Measurements from ENCODE around the gene POMC. TPM values are rescaled to one million over a fixed set of nuclear protein-coding genes. Genes with fewer than 3 reads are reported as not detected.

Gene POMC
- total RNA-seq, 1 donor from 2014 or later = 3.9 TPM

DNA sequence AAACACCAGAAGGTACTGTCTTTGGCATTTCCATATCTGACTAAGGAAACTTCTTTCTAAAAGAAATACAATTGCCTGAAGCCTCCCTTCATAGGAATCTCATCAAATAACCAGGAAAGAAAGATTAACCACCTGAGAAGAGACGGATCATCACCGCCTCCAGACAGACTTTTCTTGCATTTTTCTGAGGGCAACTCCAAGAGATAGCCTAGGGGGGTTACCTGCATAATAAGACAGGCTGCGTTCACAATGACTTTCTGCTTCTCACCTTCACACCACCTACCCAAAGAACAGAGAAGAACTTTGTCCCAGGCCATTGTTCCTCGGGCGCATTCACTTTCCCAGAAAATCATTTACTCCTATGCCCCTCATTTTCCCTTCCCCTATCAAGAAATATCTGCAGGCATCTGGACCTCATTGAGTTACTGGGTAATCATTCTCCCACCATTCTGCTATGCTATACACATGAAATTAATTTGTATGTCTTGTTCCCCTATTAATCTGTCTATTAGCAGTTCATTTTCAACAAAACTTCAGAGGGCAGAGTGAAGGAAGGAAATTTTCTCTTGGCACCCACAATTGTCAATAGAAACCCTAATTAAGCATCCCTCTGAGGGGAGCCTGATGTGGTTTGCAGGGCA, 8.3 kb upstream of the POMC start:
- Histone ChIP-seq H3K27me3 (ENCODE audit: low read depth) (peaks cover 33% of the 10 kb centered on the region), H3K27ac (no peak overlapping the region), H3K4me1 (no peaks in the 10 kb centered on the region), H3K36me3 (no peaks in the 10 kb centered on the region), H3K9me3 (no peaks in the 10 kb centered on the region), H3K4me3 (no peak overlapping the region)
- ATAC-seq = no peak
- TF ChIP-seq, protein P1, sequence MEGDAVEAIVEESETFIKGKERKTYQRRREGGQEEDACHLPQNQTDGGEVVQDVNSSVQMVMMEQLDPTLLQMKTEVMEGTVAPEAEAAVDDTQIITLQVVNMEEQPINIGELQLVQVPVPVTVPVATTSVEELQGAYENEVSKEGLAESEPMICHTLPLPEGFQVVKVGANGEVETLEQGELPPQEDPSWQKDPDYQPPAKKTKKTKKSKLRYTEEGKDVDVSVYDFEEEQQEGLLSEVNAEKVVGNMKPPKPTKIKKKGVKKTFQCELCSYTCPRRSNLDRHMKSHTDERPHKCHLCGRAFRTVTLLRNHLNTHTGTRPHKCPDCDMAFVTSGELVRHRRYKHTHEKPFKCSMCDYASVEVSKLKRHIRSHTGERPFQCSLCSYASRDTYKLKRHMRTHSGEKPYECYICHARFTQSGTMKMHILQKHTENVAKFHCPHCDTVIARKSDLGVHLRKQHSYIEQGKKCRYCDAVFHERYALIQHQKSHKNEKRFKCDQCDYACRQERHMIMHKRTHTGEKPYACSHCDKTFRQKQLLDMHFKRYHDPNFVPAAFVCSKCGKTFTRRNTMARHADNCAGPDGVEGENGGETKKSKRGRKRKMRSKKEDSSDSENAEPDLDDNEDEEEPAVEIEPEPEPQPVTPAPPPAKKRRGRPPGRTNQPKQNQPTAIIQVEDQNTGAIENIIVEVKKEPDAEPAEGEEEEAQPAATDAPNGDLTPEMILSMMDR (IDR thresholded peaks at IDR 0.05) = no peak
- intact Hi-C loops (cut with DNase I) = no loop called here
- DNase-seq = no peak

DNA sequence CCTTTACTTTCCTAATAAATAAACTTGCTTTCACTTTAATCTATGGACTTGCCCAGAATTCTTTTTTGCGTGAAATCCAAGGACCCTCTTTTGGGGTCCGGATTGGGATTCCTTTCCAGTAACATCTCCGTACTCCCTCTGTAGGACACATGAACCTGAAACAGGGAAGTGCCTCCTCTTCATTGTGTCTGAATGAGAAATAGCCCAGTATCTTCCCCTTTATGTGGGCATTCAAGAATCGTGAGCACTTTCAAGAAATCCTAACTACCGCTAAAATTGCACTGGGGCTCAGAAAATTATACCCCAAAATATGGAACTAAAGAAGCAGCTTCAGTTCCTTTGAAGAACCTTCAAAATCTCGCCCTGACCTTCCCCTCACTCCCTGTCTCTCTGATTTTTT, 7.8 kb upstream of the POMC start:
- H3K27ac ChIP-seq = no peak overlapping the region
- no peak for ATAC-seq
- peaks cover 33% of the 10 kb centered on the region for H3K27me3 ChIP-seq (ENCODE audit: low read depth)
- intact Hi-C loops (cut with DNase I) = no loop called here
- H3K36me3 ChIP-seq = no peaks in the 10 kb centered on the region
- DNase-seq = no peak
- no peaks in the 10 kb centered on the region for H3K4me1 ChIP-seq
- TF ChIP-seq, protein P1 (IDR thresholded peaks at IDR 0.05) = no peak
- no peak overlapping the region for H3K4me3 ChIP-seq
- no peaks in the 10 kb centered on the region for H3K9me3 ChIP-seq

DNA sequence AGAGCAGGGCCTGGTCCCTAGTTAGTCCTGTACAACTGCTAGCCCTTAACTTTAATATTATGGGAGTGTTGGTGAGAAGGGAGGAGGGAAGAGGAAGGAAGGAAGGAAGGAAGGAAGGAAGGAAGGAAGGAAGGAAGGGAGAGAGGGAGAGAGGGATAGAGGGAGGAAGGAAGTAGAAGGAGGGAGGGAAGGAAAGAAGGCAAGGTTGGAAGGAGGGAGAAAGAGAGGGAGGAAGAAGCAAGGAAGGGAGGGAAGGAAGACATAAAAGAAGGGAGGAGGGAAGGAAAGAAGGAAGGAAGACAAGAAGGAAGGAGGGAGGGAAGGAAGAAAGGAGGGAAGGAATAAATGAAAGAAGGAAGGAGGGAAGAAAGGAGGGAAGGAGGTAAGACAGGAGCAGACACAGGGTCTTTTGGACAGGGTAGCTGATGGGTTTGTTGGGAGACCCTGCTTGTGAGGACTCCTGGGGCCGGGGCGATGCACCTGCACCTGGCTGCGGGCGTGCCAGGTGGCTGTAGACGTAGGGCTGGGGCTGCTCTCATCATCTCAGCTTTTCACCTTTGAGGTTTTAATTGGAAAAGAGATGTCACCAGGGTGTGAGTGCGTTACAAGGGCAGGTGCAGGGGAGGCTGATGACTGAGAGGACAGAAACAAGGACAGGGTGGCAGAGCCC, 5.9 kb upstream of the POMC start:
- intact Hi-C loops (cut with DNase I) = no loop called here
- no peaks in the 10 kb centered on the region for H3K36me3 ChIP-seq
- no peak for ATAC-seq
- peaks cover 46% of the 10 kb centered on the region for H3K27me3 ChIP-seq (ENCODE audit: low read depth)
- no peak for DNase-seq
- no peaks in the 10 kb centered on the region for H3K9me3 ChIP-seq
- no peak overlapping the region for H3K27ac ChIP-seq
- H3K4me3 ChIP-seq = no peak overlapping the region
- no peaks in the 10 kb centered on the region for H3K4me1 ChIP-seq
- TF ChIP-seq, protein P1 (IDR thresholded peaks at IDR 0.05) = no peak

DNA sequence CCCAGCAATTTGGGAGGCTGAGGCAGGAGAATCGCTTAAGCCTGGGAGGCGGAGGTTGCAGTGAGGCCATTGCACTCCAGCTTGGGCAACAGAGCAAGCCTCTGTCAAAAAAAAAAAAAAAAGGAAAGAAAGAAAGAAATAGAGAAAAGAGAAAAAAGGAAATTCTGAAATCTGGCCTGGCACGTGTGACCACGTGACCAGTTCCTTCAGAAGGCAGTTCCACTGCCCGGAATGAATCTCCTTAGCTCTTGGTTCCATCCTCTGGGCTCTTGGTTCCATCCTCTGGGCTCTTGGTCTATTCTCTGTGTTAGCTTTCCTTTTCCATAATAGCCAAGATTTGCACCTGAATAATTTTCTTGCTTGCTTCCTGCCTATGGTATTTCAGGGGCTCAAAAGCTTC, 5.3 kb upstream of the POMC start:
- no peak overlapping the region for H3K27ac ChIP-seq
- H3K4me3 ChIP-seq = no peak overlapping the region
- H3K9me3 ChIP-seq = no peaks in the 10 kb centered on the region
- peaks cover 48% of the 10 kb centered on the region for H3K27me3 ChIP-seq (ENCODE audit: low read depth)
- intact Hi-C loops (cut with DNase I) = no loop called here
- H3K4me1 ChIP-seq = peaks cover 2% of the 10 kb centered on the region
- DNase-seq = no peak
- TF ChIP-seq, protein P1 (IDR thresholded peaks at IDR 0.05) = no peak
- H3K36me3 ChIP-seq = no peaks in the 10 kb centered on the region
- no peak for ATAC-seq

DNA sequence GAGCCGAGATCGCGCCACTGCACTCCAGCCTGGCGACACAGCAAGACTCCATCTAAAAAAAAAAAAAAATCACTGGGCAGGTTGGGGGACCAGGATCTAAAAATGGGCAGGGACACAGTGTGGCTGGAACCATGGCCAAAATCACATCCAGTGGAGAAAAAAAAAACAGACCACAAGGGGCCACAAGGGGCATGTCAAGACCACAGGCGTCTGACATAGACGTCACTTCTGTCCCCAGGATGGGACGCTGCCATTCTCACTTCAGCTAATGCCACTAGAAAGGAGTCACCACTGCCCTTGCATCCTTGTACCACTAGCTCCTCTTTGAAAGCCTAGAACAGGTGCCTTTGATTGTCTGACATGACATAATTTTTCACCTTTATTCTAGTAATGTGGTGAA, 2.5 kb upstream of the POMC start:
- H3K27ac ChIP-seq = no peak overlapping the region
- H3K9me3 ChIP-seq = no peaks in the 10 kb centered on the region
- intact Hi-C loops (cut with DNase I) = no loop called here
- H3K4me1 ChIP-seq = peaks cover 16% of the 10 kb centered on the region
- H3K36me3 ChIP-seq = no peaks in the 10 kb centered on the region
- TF ChIP-seq, protein P1 (IDR thresholded peaks at IDR 0.05) = no peak
- ATAC-seq (no peak), DNase-seq (no peak)
- H3K27me3 ChIP-seq (ENCODE audit: low read depth) = peaks cover 60% of the 10 kb centered on the region
- no peak overlapping the region for H3K4me3 ChIP-seq
